CD4-positive, alpha-beta T cell treated with Interferon alpha-2 for 1 hour (primary cell): ENCODE results near the gene USP5.

Experiments used
- DNase-seq, 2 donors: peaks; one replicate each; pipeline ENCODE4 v3.0.0-alpha.2; 2020 to 2022

The USP5 gene

GRCh38 chr12:6851921-6852650 is at the start of gene USP5:
USP5 (plus strand) TSS chr12:6852150; CDS start chr12:6852180, 30 bp downstream.
- DNase-seq, result peak; percentile 99

GRCh38 chr12:6807170-6807569 is 44.8 kb upstream of the USP5 start:
- DNase-seq, result no peak

DNA sequence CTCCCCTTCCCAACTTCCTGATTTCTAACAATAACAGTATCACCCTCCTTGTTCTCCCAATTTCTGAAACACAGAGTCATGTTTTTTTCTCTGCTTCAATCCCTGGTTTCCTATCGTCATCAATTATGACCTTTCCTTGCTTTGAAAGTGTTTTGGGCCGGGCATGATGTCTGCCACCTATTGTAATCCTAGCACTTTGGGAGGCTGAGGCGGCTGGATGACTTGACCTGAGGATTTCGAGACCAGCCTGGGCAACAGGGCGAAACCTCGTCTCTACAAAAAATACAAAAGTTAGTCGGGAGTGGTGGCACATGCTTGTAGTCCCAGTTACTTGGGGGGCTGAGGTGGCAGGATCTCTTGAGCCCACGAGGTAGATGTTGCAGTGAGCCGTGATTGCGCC is 42.9 kb upstream of the USP5 start:
- DNase-seq, result no peak

- DNase-seq, result no peak
These were observed 41.2 kb upstream of the USP5 start for GRCh38 chr12:6810758-6811157.

- no peak for DNase-seq
These were observed 38.6 kb upstream of the USP5 start for GRCh38 chr12:6813363-6813762.

- no peak for DNase-seq
These were observed 35.4 kb upstream of the USP5 start for GRCh38 chr12:6816598-6816997.

DNA sequence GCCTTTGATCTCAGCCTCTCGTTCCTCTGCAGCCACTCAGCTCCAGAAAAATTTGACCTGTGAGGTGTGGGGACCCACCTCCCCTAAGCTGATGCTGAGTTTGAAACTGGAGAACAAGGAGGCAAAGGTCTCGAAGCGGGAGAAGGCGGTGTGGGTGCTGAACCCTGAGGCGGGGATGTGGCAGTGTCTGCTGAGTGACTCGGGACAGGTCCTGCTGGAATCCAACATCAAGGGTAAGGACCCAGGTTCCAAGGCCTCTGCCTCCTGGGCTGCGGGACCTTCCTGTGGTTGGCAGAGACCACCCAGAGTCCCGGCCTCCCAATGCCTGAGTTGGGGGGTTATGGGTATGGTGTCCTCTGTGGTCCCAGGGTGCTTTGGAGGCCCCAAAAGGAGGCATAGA is 34.9 kb upstream of the USP5 start:
- no peak for DNase-seq

- DNase-seq, result no peak
These were observed 34.2 kb upstream of the USP5 start for GRCh38 chr12:6817662-6818157.

GRCh38 chr12:6818222-6818621 is 33.7 kb upstream of the USP5 start:
- no peak for DNase-seq

GRCh38 chr12:6818645-6819044 is 33.3 kb upstream of the USP5 start:
- no peak for DNase-seq

- no peak for DNase-seq
These were observed 32.6 kb upstream of the USP5 start for GRCh38 chr12:6819106-6820030.

DNA sequence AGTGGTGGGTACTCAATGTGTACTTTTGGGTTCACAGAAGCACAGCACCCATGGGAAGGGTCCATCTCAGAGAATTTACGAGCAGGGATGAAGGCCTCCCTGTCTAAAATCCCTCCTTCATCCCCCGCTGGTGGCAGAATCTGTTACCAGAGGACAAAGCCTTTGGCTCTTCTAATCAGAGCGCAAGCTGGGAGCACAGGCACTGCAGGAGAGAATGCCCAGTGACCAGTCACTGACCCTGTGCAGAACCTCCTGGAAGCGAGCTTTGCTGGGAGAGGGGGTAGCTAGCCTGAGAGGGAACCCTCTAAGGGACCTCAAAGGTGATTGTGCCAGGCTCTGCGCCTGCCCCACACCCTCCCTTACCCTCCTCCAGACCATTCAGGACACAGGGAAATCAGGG is 31.8 kb upstream of the USP5 start:
- no peak for DNase-seq

GRCh38 chr12:6821591-6822425 is 30.1 kb upstream of the USP5 start, which contains the start of gene GPR162:
GPR162 (plus strand) TSS chr12:6821821; CDS start chr12:6823899, 2,078 bp downstream.
- DNase-seq, result no peak

DNA sequence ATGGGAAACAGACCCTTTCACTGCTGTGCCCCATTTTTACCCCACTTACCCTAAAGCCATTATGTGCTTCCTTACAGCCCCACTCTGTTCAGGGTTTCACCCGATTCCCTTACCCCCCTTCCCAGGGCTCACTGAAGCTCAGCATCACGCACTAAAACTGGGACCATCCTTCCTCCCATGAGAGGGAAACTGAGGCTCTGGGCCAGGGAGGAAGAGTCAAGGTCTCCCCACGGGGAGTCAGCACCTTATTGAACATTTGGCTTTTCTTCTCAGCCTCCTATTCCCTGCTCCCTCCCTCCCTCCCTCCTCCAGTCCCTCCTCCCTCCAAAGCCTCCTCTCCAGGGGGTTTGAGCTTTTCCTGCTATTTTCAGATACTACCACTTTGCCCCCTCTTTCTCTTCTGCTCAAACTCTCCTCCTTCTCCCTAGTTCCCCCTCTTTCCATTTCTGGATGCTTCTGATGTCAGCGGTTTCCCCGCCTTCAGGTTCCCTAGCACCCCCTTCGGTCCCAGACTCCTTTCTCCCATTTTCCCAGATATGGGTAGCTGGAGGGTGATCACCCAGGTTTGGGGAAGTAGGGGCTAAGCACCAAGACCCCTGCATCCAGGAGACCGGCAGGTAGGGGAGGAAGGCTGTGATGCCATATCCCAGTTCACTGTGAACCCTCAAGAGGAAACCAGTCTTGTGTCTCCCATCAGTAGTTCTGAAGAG is 29.4 kb upstream of the USP5 start:
- no peak for DNase-seq

DNA sequence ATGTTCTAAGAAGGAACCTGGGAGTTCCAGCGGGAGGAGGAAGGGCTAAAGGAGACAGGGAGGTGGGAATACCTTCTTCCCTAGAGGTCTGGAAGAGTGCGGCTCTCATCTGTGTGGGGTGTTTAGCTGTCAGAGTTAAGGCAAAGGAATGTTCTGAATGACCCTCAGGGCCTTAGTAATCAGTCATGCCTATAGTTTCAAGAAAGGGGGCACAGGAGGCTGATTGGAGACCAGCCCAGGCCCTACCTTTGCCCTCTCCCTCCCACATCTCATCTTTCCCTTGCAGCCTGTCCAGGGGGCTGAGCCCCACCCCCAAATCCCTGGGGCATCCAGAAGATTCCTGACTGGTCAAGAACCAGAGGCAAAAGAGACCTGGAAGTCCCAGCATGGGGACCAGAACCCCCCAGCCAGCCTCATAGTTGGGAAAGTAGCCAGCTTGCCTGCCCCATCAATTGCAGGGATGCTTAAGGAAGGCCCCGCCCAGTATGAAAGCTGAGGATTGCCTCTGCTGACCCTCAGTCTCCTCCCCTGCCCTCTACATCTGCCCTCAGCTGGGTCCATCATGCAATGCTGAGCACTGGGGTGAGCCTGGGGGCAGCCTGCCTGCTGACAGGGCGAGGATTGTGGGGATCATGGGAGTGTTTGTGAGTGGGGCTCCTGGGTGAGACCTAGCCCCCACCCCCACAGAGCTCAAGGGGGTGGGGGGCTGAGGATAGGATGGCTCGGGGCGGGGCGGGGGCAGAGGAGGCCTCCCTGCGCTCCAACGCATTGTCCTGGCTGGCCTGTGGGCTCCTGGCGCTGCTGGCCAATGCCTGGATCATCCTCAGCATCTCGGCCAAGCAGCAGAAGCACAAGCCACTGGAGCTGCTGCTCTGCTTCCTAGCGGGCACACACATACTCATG is 28.5 kb upstream of the USP5 start:
- no peak for DNase-seq

GRCh38 chr12:6824085-6824775 is 27.7 kb upstream of the USP5 start:
- DNase-seq, result no peak

DNA sequence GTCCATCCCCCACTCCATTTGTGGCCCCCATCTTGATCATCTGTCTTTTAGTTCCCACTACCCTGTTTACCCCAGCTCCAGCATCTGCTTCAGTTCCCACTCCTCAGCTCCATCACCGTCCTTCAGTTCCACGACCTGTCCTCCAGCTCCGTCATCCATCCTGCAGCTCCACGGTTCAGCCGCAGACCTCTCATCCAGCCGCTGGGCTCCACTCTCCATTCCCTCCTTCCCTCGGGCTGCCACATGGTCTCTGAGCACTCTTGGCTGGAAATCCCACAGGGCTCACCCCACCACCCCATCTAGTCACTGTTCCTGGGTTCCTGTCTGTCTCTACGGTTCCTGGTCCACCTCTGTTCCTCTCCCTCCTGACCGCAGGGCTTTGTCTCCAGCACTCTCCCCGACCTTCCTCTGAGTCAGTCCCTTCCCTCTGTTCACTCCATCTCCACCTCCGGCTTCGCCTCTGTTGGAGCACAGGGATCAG is 27.0 kb upstream of the USP5 start:
- no peak for DNase-seq

DNA sequence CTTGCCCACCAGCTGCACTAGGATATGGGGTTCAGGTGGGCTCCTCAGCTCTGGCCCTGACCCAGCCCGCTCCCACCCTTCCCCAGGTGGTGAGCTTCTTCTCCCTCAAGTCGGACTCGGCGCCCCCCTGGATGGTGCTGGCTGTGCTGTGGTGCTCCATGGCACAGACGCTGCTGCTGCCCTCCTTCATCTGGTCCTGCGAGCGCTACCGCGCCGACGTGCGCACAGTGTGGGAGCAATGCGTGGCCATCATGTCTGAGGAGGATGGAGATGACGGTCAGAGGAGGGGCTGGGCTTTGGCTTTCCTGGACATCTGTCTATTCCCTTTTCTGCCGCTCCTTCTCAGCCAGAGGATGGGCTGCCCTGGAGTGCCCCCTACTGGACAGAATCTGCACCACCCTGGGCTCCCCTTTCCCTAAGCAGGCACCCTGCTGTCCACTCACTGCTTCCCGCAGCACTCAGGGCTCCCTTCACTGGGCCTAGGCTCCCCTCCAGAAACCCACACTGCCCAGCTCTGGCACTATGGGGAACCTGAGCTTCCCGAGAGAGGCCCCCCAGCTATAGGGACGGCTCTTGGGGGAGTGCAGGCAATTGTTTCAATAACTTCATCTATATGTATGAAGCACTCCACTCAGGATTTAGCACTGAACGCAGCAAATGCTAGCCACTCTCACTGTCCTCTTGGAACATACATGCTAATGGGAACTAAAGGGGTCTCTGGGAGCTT is 26.4 kb upstream of the USP5 start:
- peak; percentile 73 to 84 for DNase-seq

DNA sequence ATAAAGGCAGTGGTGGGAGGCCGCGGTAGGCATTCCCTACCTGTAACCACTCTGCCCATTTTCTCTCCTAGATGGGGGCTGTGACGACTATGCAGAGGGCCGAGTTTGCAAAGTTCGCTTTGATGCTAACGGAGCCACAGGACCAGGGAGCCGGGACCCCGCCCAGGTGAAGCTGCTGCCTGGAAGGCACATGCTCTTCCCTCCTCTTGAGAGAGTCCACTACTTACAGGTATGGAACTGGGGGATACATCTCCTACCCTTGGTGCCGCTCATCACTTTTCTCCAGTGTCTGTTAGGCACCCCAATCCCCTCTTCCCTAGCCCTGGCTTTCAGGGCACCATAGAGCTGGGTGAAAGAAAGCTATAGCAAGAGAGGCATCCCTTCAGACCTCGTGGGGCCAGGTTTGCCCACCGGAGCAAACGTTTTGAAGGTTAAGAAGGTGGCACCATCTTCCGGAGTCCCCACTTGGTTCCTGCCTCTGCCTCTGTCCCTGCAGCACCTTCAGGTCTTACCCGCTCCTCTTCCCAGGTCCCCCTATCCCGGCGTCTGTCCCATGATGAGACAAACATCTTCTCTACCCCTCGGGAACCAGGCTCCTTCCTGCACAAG is 25.7 kb upstream of the USP5 start:
- no peak for DNase-seq
